Trophoblast cell (in vitro differentiated cells and primary cell): ENCODE measurements around the gene XG.

Experiments used
- DNase-seq, 2 donors: peaks; one replicate each; pipeline ENCODE4 v3.0.0-alpha.2; 2016
- H2AFZ ChIP-seq: 2 replicates; pipeline ENCODE4 v1.6.1; 2013; ENCODE audit warnings: low read length, moderate library complexity, mild to moderate bottlenecking; ENCODE audit not compliant: insufficient read depth, poor library complexity
- H2AK5ac ChIP-seq: 2 replicates; pipeline ENCODE4 v1.6.1; 2013; ENCODE audit warnings: mild to moderate bottlenecking, low read length
- H2BK120ac ChIP-seq: 2 replicates; pipeline ENCODE4 v1.6.1; 2013; ENCODE audit warnings: low read length, mild to moderate bottlenecking, moderate library complexity; ENCODE audit not compliant: insufficient read depth, poor library complexity
- H2BK12ac ChIP-seq: 2 replicates; pipeline ENCODE4 v1.6.1; 2013; ENCODE audit warnings: mild to moderate bottlenecking, low read length, moderate library complexity
- H2BK5ac ChIP-seq: 2 replicates; pipeline ENCODE4 v1.6.1; 2013; ENCODE audit warnings: low read length, low read depth, moderate library complexity, mild to moderate bottlenecking; ENCODE audit not compliant: poor library complexity
- H3K14ac ChIP-seq: 2 replicates; pipeline ENCODE4 v1.6.1; 2013; ENCODE audit warnings: mild to moderate bottlenecking, low read length
- H3K18ac ChIP-seq: 2 replicates; pipeline ENCODE4 v1.6.1; 2013; ENCODE audit warnings: mild to moderate bottlenecking, low read length
- H3K23ac ChIP-seq: 2 replicates; pipeline ENCODE4 v1.6.1; 2013; ENCODE audit warnings: low read length
- H3K27ac ChIP-seq: 2 replicates; pipeline ENCODE4 v1.5.1; 2013; ENCODE audit warnings: low read depth, mild to moderate bottlenecking, inconsistent platforms, low read length, moderate library complexity
- H3K27me3 ChIP-seq: 2 replicates; pipeline ENCODE4 v1.6.1; 2013; ENCODE audit warnings: inconsistent platforms, mild to moderate bottlenecking, low read length, moderate library complexity; ENCODE audit not compliant: insufficient read depth
- H3K36me3 ChIP-seq, 2 experiments: 1 replicate in 1 of 2; 2 replicates in 1 of 2; pipeline ENCODE4 v1.6.1; 2013; ENCODE audit warnings: low read length in 2 of 2, mild to moderate bottlenecking in 2 of 2, moderate library complexity in 1 of 2; ENCODE audit not compliant: insufficient read depth in 2 of 2, control insufficient read depth in 1 of 2
- H3K4ac ChIP-seq: 2 replicates; pipeline ENCODE4 v1.6.1; 2013; ENCODE audit warnings: low read depth, mild to moderate bottlenecking, low read length, moderate library complexity
- H3K4me1 ChIP-seq, 2 experiments: 1 replicate in 1 of 2; 2 replicates in 1 of 2; pipeline ENCODE4 v1.6.1; 2013; ENCODE audit warnings: low read length in 2 of 2, mild to moderate bottlenecking in 2 of 2, moderate library complexity in 1 of 2; ENCODE audit not compliant: insufficient read depth in 2 of 2, control insufficient read depth in 1 of 2
- H3K4me2 ChIP-seq: 2 replicates; pipeline ENCODE4 v1.6.1; 2013; ENCODE audit warnings: inconsistent platforms, mild to moderate bottlenecking, low read length, moderate library complexity
- H3K4me3 ChIP-seq: 2 replicates; pipeline ENCODE4 v1.5.1; 2013; ENCODE audit warnings: mild to moderate bottlenecking, low read depth, low read length, inconsistent platforms
- H3K79me1 ChIP-seq: one replicate; pipeline ENCODE4 v1.6.1; 2013; ENCODE audit warnings: low read length
- H3K79me2 ChIP-seq: 2 replicates; pipeline ENCODE4 v1.6.1; 2013; ENCODE audit warnings: low read length, mild to moderate bottlenecking; ENCODE audit not compliant: control insufficient read depth, insufficient read depth, poor library complexity
- H3K9ac ChIP-seq: 2 replicates; pipeline ENCODE4 v1.6.1; 2013; ENCODE audit warnings: mild to moderate bottlenecking, low read length
- H3K9me3 ChIP-seq: 2 replicates; pipeline ENCODE4 v1.6.1; 2013; ENCODE audit warnings: low read depth, mild to moderate bottlenecking, control low read depth, inconsistent platforms, low read length; ENCODE audit not compliant: insufficient read depth
- H4K12ac ChIP-seq: 2 replicates; pipeline ENCODE4 v1.6.1; 2013; ENCODE audit warnings: low read depth, mild to moderate bottlenecking, low read length, moderate library complexity
- H4K8ac ChIP-seq: 2 replicates; pipeline ENCODE4 v1.6.1; 2013; ENCODE audit warnings: low read depth, mild to moderate bottlenecking, low read length, moderate library complexity
- H4K91ac ChIP-seq: one replicate; pipeline ENCODE4 v1.6.1; 2013; ENCODE audit warnings: low read depth, mild to moderate bottlenecking, low read length, moderate library complexity
- WGBS: extraction: QIAGEN DNeasy Blood & Tissue Kit; methylation state at CpG from one replicate; pipeline ENCODE4 v1.1.7; 2013; ENCODE audit warnings: missing lambda C conversion rate; ENCODE audit not compliant: insufficient read length, insufficient coverage; ENCODE audit errors: extremely low coverage; 5-methylcytosine and 5-hydroxymethylcytosine counted together

Gene XG

DNA sequence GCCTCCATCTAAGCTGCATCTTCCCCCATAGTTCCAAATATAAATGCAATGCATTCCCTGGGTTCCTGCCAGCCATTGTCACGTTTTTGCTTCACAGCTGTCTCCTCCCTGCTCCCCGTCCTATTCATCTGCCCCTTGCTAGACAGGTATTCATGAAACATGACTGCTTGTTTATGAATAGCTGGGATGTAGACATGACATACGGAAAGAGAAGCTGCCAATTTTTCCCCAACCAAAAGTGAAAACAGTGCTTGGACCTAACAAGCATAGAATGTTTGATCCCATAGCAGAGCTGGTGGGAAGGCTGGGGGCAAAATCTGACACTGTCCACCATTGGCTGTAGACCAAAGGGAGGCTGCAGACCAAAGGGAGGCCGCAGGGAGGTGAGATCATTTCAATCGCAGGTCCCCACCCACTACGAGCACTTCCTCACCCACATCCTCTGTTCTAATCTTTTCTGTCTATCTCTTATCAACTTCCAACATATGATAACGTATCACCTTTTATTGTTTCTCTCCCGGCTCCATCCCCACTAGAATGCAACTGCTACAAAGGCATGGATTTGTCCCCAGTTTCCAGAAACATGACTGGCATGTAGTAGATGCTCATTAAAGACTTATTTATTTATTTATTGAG, 68.4 kb downstream of the XG start:
- Histone ChIP-seq H3K4me3 (no peak overlapping the region), H3K36me3 (no peaks in the 10 kb centered on the region), H3K18ac (no peak overlapping the region), H2AK5ac (no peak overlapping the region), H3K79me2 (no peaks in the 10 kb centered on the region), H3K4me1 (no peaks in the 10 kb centered on the region), H3K14ac (no peak overlapping the region), H3K9me3 (no peaks in the 10 kb centered on the region), H3K4me2 (no peak overlapping the region), H4K8ac (no peak overlapping the region), H3K23ac (no peak overlapping the region), H4K91ac (no peak overlapping the region), H3K4ac (no peak overlapping the region), H2BK12ac (no peak overlapping the region), H3K9ac (no peak overlapping the region), H3K27me3 (no peaks in the 10 kb centered on the region), H2AFZ (no peak overlapping the region), H2BK120ac (no peak overlapping the region), H3K27ac (no peak overlapping the region), H3K79me1 (no peaks in the 10 kb centered on the region), H4K12ac (no peak overlapping the region), H2BK5ac (no peak overlapping the region)
- DNase-seq: peak in 1 of 2 donors; percentile 13
- WGBS: no CpG with 5 or more reads among the region's 8 CpGs

DNA sequence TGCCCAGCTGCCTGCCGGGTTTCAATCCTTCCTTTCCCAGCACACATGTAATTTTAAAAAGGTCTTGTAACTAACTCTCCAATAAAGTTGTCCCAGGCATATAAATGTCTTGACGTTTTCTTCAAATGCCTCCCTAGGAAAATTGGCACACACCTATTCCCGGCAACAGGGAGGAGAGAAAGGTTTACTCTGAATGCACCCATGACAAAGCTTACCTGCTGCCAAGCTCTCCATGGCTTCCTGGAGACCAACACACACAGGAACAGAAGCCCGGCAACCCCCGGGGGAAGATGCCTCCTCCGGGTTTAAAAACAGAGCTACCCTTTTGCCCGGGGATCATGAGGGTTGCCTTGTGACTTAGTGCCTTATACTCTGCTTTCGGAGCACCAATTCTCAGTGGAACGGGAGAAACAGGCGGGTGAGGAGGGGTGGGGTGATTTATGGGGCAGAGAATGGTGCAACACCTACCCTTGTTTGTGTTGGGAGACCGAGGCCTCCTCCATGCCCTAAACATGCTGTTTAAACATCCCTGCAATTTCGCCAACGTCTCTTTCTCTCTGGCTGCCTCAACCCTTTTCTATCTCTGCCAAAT, 72.1 kb downstream of the XG start:
- Histone ChIP-seq H2BK5ac (no peak overlapping the region), H3K79me2 (no peaks in the 10 kb centered on the region), H2BK12ac (no peak overlapping the region), H3K14ac (no peak overlapping the region), H3K9ac (no peak overlapping the region), H2AFZ (no peak overlapping the region), H3K18ac (no peak overlapping the region), H3K4ac (no peak overlapping the region), H3K9me3 (no peaks in the 10 kb centered on the region), H3K27ac (no peak overlapping the region), H4K91ac (no peak overlapping the region), H4K12ac (no peak overlapping the region), H3K4me2 (no peak overlapping the region), H3K4me3 (no peak overlapping the region), H4K8ac (no peak overlapping the region), H2BK120ac (no peak overlapping the region), H3K23ac (no peak overlapping the region), H2AK5ac (no peak overlapping the region), H3K4me1 (no peaks in the 10 kb centered on the region), H3K36me3 (no peaks in the 10 kb centered on the region), H3K79me1 (no peaks in the 10 kb centered on the region), H3K27me3 (no peaks in the 10 kb centered on the region)
- WGBS: no CpG with 5 or more reads among the region's 13 CpGs
- no peak for DNase-seq

DNA sequence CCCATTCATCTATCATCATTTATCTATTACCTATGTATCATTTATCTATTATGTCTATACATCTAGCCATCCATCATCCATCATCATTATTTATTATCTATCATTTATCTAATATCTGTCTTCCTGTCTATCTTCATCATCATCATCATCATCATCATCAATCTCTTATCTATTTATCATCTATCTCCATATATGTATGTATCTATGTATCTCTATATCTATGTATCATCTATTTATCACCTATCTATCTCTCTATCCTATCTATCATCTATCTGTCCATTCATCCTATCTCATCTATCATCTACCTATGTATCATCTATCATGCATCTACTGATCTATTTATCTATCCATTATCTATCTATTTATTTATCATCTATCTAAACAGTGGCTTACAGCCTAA, 73.0 kb downstream of the XG start:
- Histone ChIP-seq H3K9me3 (no peaks in the 10 kb centered on the region), H2BK5ac (no peak overlapping the region), H3K4me3 (no peak overlapping the region), H2BK12ac (no peak overlapping the region), H3K14ac (no peak overlapping the region), H3K23ac (no peak overlapping the region), H2BK120ac (no peak overlapping the region), H2AFZ (no peak overlapping the region), H2AK5ac (no peak overlapping the region), H4K12ac (no peak overlapping the region), H3K27me3 (no peaks in the 10 kb centered on the region), H3K4ac (no peak overlapping the region), H3K4me1 (peaks cover 0 to 5% of the 10 kb centered on the region in 2 experiments), H4K8ac (no peak overlapping the region), H3K18ac (no peak overlapping the region), H3K79me1 (peaks cover 3% of the 10 kb centered on the region), H3K9ac (no peak overlapping the region), H3K4me2 (no peak overlapping the region), H3K27ac (no peak overlapping the region), H4K91ac (no peak overlapping the region), H3K79me2 (peaks cover 3% of the 10 kb centered on the region), H3K36me3 (no peaks in the 10 kb centered on the region)
- DNase-seq: no peak

DNA sequence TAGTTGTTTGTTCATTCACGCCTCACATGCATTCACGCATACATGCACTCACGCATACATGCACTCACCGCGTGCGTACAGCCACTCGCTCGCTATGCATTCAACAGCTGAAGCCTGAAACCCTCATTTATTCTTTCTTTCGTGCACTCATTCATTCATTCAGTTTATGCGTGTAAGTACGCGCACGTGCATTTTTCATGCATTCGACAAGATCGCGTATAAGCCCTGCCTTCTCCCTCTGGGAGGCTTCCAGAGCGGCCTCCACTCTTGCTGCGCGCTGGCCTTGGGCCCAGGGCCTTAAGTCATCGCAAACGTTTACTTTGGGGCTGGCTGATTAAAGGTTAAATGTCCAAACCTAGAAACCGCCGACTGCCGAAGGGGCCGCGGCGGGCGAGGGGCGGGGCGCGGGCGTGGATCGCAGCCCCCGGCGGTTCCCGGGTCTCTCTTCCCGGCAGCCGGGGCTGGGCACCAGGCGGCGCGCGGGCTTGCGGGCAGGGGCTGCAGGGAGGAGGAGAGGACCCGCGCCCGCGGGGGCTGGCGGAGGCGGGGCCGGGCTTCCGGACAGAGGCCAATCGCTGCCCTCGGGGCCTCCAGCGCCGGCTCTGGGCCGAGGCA, 76.6 kb downstream of the XG start, which contains the start of gene GYG2:
Gene GYG2 (plus strand): TSS at position 587 of the 615 bp plus-strand sequence. CDS start 1,259 bp downstream, outside the sequence.
- Histone ChIP-seq H3K4me3 (peak within 1 kb of the TSS; percentile 83), H2BK12ac (no peak within 1 kb of the TSS), H3K14ac (peak within 1 kb of the TSS; percentile 32), H3K79me1 (peaks cover 3% of the 10 kb centered on the region), H4K12ac (peak within 1 kb of the TSS; percentile 27), H2AK5ac (no peak within 1 kb of the TSS), H3K9me3 (no peaks in the 10 kb centered on the region), H2BK120ac (no peak within 1 kb of the TSS), H3K27ac (no peak within 1 kb of the TSS), H2BK5ac (no peak within 1 kb of the TSS), H3K18ac (no peak within 1 kb of the TSS), H2AFZ (no peak within 1 kb of the TSS), H3K9ac (no peak within 1 kb of the TSS), H3K27me3 (no peaks in the 10 kb centered on the region), H3K23ac (no peak within 1 kb of the TSS), H3K4ac (no peak within 1 kb of the TSS), H3K79me2 (peaks cover 3% of the 10 kb centered on the region), H3K36me3 (peaks cover 0 to 6% of the 10 kb centered on the region in 2 experiments), H3K4me1 (peaks cover 0 to 7% of the 10 kb centered on the region in 2 experiments), H3K4me2 (peak within 1 kb of the TSS; percentile 64), H4K91ac (peak within 1 kb of the TSS; percentile 4), H4K8ac (peak within 1 kb of the TSS; percentile 33)
- no CpG with 5 or more reads among the region's 56 CpGs for WGBS
- peak in 1 of 2 donors; percentile 3 for DNase-seq
